Measurements from ENCODE around the gene APOA1. TPM values are rescaled to one million over a fixed set of nuclear protein-coding genes. Genes with fewer than 3 reads are reported as not detected.

APOA1 gene
- total and polyA plus RNA-seq, 2 donors (not counting 3 experiments of a cell fraction or from before 2014, with no cell fraction given), result not detected

- Histone ChIP-seq H3K9ac (replicated peaks; ENCODE audit: extremely low read depth, insufficient read depth, low read length) (no peak overlapping the region), H2AFZ (ENCODE audit: low read depth, low read length) (no peak overlapping the region), H3K9me1 (replicated peaks; ENCODE audit: control insufficient read depth, extremely low read depth, insufficient read depth, low read length) (no peaks in the 10 kb centered on the region), H3K9me3 (replicated peaks; ENCODE audit: control insufficient read depth, insufficient read depth, low read length) (no peaks in the 10 kb centered on the region), H3K36me3 (ENCODE audit: control insufficient read depth in 2 of 2, extremely low read depth in 1 of 2, insufficient read depth in 2 of 2, low read length in 2 of 2) (peaks cover 0 to 16% of the 10 kb centered on the region in 2 experiments), H3K27ac (ENCODE audit: insufficient read depth, low read depth, low read length) (no peak overlapping the region), H3K4me3 (replicated peaks in 1 of 3; ENCODE audit: insufficient read depth in 1 of 3, low read depth in 1 of 3, low read length in 3 of 3) (no peak overlapping the region), H3K4me2 (ENCODE audit: insufficient read depth, low read length) (no peak overlapping the region), H3K79me2 (ENCODE audit: control insufficient read depth, insufficient read depth, low read length) (no peaks in the 10 kb centered on the region), H4K20me1 (replicated peaks; ENCODE audit: control insufficient read depth, extremely low read depth, insufficient read depth, low read length) (no peaks in the 10 kb centered on the region), H3K4me1 (ENCODE audit: control insufficient read depth, extremely low read depth, insufficient read depth, low read length) (peaks cover 25% of the 10 kb centered on the region), H3K27me3 (ENCODE audit: control insufficient read depth in 2 of 2, insufficient read depth in 2 of 2, low read length in 2 of 2) (no peaks in the 10 kb centered on the region)
- ChIA-PET CTCF (interaction anchor here (4.6 kb wide), 1 partner anchor 13 kb away, joined by 18 read pairs; no protein-coding TSS in a partner anchor), POLR2A (no interaction called here)
- DNase-seq (ENCODE audit: low read depth, low spot score) (no peak), FAIRE-seq (no peak)
- BruUV-seq (replicated peaks), result no TSS peak
- intact Hi-C loops (cut with micrococcal nuclease) (no loop called here), dilution Hi-C loops (cut with MboI; ENCODE audit: extremely low pct_ligation_motif_present, low sequenced_read_pairs) (no loop called here)
- no peak for TF ChIP-seq CTCF (IDR thresholded peaks at IDR 0.05; ENCODE audit: extremely low read depth in 1 of 2, insufficient read depth in 1 of 2, low read depth in 1 of 2, low read length in 2 of 2)
- no peak for TF ChIP-seq FOS (IDR thresholded peaks at IDR 0.05; ENCODE audit: borderline replicate concordance, insufficient read depth, low read length)
- no peak for TF ChIP-seq MAX (IDR thresholded peaks at IDR 0.05; ENCODE audit: insufficient read depth, insufficient read length)
- TF ChIP-seq MYC (IDR thresholded peaks at IDR 0.05; ENCODE audit: low read depth, low read length), result no peak
- TF ChIP-seq POLR2AphosphoS5 (IDR thresholded peaks at IDR 0.05; ENCODE audit: insufficient read depth, low read depth, low read length), result no peak
- no peak for TF ChIP-seq POLR2A (IDR thresholded peaks at IDR 0.05; ENCODE audit: low read depth, low read length)
- no peak for TF ChIP-seq GATA2 (IDR thresholded peaks at IDR 0.05; ENCODE audit: insufficient read depth, insufficient read length, low read depth, low read length)
- no peak for TF ChIP-seq EZH2 (IDR thresholded peaks at IDR 0.05; ENCODE audit: borderline replicate concordance, low read depth, low read length, severe bottlenecking)
- TF ChIP-seq JUN (IDR thresholded peaks at IDR 0.05; ENCODE audit: borderline replicate concordance, insufficient read depth, insufficient read length, low read depth), result no peak
These were observed 12.1 kb upstream of the APOA1 start for GRCh38 chr11:116849486-116849885.

All from endothelial cell of umbilical vein (primary cell).